Choroid plexus epithelial cell (primary cell): ENCODE measurements around the gene PPM1H.
"Not testable (repeated sequence)": the region's sequence is repeated elsewhere in the genome, so short reads cannot be mapped to it uniquely, and the experiment has no call there.

Source experiments
- DNase-seq: peaks from one replicate; pipeline ENCODE4 v3.0.0-alpha.2; 2010; ENCODE audit warnings: low read depth
- H3K4me3 ChIP-seq: 2 replicates; pipeline ENCODE4 v1.5.1; 2011; ENCODE audit warnings: low read depth, mild to moderate bottlenecking, control low read depth, low read length, moderate library complexity
- CTCF ChIP-seq: conservative IDR thresholded peaks from 2 replicates; pipeline ENCODE4 v1.5.1; 2011; ENCODE audit warnings: low read depth, mild to moderate bottlenecking, control low read depth, inconsistent platforms, low read length, moderate library complexity

Gene PPM1H

DNA sequence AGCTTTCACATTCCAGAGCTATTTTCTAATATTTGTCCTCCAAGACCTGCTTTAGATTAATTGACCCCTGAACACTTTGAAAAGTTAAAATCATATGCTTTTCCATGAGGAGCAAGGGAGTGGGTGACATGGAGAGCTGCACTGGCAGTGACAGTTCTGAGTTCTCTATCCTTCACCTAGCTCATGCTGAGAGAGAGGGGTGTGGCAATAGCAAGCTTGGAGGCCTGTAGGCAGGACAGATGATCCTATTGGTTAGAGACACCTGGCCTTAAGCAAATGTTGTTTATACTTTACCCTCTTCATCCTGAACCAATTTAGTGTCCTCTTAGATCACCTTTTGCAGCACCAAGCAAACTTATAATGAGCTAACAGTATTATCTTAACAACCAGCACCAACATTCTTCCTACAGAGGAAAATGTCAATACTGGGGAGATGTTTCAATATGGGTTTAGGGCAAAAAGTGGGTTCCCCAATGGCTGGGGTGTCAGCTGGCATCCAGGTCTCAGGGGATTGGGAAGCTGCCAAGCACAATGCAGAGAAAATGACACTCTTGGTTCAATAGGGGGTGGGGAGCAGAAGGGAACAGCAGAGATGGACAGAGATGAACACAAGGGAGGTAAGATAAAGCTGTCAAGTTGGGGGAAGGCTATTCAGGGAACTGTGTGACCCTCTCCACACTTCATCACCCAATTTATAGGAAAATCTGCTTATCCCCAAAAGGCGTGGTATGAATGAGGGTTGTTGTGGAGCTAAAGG is 37.0 kb upstream of the PPM1H start:
- H3K4me3 ChIP-seq, result no peak overlapping the region
- no peak for TF ChIP-seq CTCF
- no peak for DNase-seq

- TF ChIP-seq CTCF, result no peak
- DNase-seq, result no peak
- H3K4me3 ChIP-seq, result no peak overlapping the region
These were observed 34.7 kb upstream of the PPM1H start for GRCh38 chr12:62969695-62970094.

DNA sequence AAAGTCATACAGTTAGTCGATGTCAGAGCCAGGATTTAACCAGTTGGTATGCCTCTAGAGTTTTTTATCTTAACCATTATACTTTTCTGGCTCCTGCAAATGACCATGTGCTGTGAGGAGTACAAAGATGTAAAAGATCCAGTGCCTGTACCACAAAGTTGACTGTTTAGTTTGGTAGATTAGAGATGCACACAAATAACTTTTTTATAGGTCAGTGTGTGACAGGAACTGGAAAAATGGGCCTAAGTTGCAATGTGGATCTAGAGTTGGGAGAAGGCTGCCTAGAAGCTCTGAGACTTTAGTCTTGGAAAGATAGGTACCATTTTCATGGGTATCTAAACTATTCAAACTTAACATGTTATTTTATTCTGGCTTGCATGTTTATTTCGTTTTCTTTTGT is 32.8 kb upstream of the PPM1H start:
- no peak overlapping the region for H3K4me3 ChIP-seq
- TF ChIP-seq CTCF, result no peak
- DNase-seq, result no peak

GRCh38 chr12:62966990-62967506 is 32.1 kb upstream of the PPM1H start:
- no peak for DNase-seq
- no peak overlapping the region for H3K4me3 ChIP-seq
- no peak for TF ChIP-seq CTCF

GRCh38 chr12:62966446-62966989 is 31.6 kb upstream of the PPM1H start:
- DNase-seq, H3K4me3 ChIP-seq: not testable (repeated sequence)

- not testable (repeated sequence) for DNase-seq, H3K4me3 ChIP-seq
These were observed 30.8 kb upstream of the PPM1H start for GRCh38 chr12:62965700-62966099.

DNA sequence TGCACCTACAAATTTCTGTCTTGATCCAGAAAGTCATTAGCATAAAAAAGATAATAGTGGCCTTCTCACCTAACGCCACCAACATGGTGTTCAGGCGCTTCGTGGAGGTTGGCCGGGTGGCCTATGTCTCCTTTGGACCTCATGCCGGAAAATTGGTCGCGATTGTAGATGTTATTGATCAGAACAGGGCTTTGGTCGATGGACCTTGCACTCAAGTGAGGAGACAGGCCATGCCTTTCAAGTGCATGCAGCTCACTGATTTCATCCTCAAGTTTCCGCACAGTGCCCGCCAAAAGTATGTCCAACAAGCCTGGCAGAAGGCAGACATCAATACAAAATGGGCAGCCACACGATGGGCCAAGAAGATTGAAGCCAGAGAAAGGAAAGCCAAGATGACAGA is 30.3 kb upstream of the PPM1H start:
- not testable (repeated sequence) for DNase-seq, H3K4me3 ChIP-seq

DNA sequence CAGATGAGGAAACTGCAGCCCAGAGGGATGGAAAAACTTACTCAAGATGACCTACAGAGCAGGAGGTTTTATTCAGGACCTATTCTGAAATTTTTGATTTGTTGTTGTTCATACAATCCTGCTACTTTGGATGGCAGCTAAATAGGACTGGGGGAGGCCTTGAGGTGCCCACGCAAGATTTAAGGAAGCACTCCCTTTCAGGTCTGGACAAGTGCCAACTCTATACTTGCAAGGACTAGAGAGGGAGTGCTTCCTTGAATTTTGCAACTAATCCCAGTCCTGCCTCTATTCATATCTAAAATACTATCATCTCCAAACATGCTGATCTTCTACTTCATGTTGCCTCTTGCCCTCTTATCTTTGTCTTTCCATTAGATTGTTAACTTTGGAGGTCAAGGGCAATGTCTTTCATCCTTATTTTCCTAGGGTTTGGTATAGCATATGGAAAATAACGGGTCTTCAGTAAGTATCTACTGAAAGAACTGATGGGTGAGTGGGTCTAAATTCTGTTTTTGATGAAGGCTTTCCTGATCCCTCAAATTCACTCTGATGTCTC is 28.6 kb upstream of the PPM1H start:
- no peak overlapping the region for H3K4me3 ChIP-seq
- no peak for DNase-seq
- TF ChIP-seq CTCF, result no peak
